ENCODE measurements around the gene PLEKHA7.
"Not testable (repeated sequence)": the region's sequence is repeated elsewhere in the genome, so short reads cannot be mapped to it uniquely, and the experiment has no call there.

Gene PLEKHA7

DNA sequence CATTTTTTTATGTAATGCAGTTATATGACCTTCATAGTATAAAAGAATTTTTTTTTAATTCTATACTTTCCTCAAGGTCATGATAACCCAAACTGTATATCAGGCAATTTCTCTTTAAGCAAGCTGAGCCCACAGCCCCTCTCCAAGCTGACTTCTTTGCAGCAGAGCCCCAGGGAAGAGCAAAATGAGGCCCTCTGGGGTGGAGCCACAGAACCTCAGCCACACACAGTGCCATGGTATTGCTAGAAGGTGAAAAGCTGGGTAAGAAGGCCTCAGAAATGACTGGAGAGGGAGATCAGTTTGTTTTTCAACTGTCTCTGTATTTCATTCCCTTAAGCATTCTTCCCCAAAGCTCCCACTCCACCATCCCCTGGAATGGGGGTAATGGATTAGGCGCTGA is 108.8 kb downstream of the PLEKHA7 start:
- DNase-seq, result no peak

DNA sequence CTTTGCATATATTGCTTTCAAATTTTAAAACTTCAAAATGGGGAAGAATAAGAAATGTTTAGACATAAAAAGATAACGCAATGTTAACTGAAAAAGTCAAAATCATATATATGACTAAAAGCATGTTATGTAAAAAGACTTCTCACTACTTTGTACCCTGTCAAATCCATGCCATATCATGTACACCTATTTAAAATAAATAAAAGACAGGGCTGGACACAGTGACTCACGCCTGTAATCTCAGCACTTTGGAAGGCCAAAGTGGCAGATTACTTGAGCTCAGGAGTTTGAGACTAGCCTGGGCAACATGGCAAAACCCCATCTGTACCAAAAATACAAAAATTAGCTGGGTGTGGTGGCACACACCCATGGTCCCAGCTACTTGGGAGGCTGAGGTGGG is 109.5 kb downstream of the PLEKHA7 start:
- DNase-seq, result not testable (repeated sequence)

DNA sequence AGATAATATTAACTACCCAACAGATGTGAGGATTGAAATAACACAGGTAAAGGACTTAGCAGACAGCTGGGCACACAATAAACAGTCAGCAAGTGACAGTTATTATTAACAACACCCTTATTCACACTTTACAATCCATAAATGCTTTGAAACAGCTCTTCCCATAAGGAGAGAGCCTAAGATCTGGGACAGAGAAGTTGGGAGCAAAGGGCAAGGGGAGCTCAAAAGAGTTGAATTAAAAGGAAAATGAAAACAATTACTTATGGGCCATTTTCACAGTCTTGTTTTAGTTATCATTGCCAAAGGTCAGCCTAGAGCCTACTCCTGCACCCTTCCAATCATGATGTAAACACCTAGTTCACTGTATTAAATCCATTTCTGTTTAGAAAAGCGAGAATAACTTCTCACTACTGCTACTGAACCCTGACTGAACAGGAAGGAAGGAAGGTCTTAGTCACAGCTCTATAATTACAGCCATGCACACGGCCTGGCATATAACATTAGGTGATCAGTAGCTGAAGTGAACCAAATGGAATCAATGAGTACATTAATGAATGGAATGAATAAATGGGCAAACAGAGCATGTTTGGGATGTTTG is 111.3 kb downstream of the PLEKHA7 start:
- no peak for DNase-seq

DNA sequence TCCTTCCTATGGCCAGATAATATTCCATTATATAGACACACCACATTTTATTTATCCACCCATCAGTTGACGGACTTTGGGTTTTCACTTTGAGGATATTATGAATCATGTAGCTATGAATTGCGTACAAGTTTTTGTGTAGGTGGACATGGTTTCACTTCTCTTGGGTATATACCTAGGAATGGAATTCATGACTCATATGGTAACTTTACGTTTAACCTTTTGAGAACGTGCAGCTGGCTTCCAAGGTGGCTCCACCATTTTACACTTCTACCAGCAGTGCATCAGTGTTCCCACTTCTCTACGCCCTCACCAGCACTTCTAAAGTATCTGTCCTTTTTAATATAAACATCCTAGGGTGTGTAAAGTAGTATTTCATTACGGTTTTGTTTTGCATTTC is 112.0 kb downstream of the PLEKHA7 start:
- DNase-seq, result no peak

DNA sequence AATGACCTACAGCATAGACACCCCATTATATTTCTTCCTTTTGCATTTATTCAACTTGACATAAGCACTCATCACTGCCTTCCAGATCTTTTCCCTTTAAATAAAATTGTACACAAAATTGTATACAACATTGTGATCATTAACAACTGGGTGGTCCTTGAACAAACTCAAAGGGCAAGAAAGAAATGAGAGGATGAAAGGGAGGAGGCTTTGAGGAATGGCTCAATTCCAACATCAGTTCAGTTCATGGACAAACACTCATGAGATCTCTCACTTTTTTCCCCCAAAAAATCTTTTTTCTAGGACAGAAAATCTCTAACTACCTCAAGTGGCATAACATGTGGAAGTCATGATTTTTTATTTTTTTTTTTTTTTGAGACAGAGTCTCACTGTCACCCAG is 113.7 kb downstream of the PLEKHA7 start:
- no peak for DNase-seq

DNA sequence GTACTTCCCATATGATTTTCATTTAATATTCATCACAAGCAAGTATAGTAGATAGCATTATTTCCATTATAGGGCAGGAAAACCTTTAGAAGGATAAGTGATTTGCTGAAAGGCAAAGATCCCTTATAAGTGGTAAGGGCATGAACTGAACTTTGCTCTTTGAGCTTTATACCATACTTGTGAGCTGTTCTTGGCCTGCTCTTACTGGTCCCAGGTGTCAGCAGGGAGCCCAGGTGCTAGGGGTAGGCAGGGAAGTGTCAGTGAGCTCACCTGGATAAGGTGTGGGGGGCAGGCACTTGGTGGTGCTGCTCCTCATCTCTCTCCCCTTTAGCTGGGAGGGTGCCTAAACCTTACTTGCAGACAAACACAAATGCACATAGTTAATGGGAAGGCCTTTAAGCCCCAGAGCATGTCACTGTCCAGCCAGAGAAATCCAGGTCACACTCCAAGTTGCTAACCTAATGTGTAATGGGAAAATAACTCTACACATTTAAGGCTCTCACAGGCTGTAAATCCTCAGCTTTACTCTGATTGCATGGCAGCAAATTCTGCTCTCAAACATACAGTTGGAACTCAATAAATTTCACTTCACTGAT is 114.4 kb downstream of the PLEKHA7 start:
- DNase-seq, result no peak

DNA sequence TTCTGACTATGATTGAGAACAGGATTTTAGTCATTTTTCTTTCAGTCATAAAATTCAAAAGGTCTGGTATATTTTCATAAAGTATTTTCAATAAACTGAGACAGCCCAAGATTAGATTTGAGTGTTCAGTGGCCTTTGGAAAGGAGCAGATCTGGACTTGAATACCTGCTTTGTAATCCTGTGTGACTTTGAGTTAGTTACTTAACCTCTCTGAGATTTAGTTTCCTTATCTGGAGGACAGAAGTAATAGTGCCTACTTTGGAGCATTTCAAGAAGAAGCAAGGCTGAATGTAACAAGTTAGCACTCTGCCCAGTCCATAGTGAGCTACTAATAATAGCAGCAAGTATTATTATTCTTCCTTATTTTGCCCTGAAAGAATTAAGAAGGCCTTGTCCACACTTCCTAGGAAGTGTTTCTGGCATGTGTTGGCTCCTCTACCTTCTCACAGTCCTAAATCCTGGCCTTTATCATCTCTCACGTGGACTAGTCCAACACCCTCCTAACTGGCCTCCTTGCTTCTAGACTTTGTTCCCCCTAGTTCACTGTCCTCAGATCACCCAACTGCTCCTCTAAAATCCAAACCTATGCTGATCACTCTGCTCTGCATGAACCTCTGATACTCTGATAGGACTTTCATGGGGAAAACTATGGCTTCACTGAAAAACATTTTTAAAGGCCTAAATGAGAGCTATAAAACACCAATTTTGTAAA is 115.8 kb downstream of the PLEKHA7 start:
- DNase-seq, result no peak

DNA sequence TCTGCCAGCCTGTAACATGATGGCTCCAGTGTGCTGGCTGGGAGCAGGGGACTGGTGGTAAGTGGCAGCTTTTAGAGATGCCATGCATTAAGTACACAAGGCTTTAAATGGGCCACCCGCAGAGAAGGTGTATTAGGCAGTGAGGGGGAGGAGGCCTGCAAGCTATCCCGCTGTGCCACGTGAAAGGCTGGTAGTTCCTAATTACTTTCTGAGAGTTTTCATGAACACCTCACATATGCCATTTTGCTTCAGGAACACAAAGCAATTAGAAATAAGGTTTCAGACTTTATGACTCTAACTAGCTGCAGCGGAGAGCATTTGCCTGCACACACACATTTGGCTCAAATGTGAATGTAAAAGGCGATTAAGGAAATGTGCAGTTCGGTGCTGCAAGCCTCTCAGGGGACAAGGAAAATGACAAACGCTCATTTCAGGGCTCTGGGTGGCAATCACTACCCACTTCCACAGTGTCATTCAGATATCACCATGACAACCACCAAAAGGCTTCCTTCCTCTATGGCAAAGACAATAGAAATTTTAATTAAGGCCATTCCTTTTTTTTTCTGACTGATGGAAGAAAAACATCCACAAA is 116.6 kb downstream of the PLEKHA7 start:
- DNase-seq, result peak; percentile 88

DNA sequence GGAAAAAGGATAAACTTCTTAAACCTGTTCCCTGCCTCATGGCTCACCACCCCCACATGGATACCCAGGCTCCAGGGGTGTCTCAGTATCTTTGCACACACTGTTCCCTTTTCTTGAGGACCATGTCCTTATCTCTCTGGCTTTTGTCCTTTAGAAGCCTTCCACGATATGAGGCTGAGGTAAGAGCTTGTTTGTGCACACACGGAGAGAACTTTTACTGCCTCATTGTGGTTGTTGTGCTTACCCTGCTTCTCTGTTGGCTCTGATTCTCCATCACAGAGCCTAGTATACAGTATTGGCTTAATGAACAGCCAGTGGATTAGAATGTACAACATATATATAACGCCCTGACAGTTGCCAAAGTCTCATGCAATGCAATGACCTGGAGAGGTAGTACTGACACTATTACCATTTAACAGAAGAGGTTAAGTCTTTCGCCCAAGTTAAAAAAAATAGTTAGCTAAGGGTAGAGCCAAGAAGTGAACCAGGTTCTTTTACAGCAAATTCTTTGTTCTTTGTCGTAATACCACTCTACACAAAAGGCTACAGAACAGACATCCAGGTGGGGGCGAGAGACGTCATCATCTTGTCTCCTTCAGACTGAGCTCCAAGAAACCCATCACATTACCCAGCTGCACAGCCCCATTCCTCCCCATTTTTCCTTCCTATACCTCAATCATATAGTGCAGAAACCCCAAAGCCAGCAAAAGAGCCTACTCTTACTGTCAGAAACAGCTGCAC is 117.3 kb downstream of the PLEKHA7 start:
- DNase-seq, result peak; percentile 24

DNA sequence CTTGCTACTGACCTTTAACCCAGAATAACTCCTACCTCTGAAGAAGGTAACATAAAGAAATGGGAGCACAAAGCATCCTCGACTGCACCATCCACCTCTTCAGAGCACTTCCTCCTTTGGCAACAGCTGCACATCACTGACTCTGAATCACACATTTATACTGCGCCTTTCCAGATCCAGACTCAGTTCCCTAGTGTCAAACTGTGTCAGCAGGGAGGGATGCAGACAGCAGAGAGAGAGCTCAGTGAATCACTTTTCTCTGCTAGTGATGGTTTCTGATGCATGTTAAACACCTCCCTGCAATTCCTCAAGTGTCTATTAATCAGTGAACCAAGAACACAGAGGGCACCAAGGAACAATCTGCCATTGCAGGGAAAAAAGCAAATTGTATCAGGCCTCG is 118.9 kb downstream of the PLEKHA7 start:
- peak; percentile 67 for DNase-seq

DNA sequence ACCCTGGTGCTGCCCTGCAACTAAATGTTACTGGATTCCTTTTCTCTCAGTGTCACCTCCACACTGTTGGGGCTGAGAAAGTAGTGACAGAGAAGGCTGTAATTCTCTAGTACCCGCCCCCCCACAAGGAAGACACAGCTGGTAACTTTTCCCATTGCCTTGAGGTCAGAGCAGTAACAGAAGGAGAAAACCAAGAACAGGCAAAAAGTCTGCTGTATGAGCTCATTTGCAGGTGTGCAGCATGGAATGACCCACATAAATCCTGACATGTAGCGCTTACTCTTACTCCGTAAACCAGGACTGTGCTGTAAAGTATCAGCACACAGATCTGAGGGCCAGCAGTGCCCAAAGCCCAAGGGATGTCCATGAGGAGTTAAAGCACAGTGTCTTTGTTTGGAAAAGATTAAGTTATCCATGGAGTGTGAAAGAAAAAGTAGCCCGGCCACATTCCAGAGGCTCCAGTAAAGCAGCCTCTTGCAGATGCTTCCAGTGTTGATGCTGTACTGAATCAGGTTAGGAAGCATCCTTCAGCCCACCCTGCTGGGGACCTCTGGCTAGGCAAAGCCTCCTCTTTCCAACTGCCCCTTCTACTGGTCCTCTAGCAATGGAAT is 120.7 kb downstream of the PLEKHA7 start:
- peak; percentile 52 for DNase-seq

DNA sequence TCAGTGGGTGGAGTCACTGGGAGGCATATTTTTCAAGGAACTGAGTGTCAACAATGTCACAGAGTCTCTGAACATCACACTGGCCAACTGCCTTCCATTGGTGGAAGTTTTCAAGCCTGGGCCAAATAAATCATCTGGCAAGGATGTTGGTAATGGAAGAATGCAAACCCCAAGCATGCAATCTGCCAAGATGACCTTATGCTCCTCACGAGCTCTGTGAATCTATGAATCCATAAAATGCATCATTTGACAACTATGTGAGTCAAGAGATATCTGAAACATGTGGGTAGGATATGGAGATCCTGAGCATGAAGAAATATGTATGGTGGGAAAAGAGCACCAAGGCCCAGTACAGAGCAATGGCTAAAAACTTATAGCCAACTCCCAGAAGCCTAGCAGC is 122.2 kb downstream of the PLEKHA7 start:
- DNase-seq, result no peak

DNA sequence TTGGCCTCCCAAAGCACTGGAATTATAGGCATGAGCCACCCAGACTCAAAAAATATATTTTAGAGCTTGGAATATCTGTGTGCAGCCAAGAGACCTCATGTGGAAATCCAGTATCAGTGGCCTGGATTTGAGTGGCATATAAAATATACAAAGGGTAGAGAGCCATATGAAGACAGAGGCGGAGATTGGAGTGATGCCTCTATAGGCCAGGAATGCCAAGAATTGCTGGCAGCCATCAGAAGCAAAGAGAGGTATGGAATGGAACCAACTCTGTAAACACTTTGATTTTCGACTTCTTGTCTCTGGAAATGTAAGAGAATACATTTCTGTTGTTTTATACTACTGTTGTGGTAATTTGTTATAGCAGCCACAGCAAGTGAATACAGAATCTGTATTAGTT is 123.0 kb downstream of the PLEKHA7 start:
- no peak for DNase-seq

DNA sequence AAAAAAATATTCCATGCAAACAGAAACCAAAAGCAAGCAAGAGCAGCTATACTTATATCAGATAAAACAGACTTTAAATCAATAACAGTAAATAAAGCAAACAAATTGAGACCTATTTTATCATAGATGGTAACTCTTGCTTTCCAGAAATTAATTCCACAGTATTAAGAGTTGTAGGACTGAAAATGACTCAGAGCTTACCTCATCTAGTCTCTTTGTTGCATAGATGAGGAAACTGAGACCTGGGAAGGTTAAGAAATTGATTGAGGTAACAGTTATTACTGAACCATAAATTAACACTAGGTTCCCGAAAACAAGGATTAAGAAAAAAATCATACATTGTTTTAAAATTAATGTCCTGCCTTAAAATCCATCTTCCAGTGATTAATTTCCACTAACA is 123.8 kb downstream of the PLEKHA7 start:
- no peak for DNase-seq

DNA sequence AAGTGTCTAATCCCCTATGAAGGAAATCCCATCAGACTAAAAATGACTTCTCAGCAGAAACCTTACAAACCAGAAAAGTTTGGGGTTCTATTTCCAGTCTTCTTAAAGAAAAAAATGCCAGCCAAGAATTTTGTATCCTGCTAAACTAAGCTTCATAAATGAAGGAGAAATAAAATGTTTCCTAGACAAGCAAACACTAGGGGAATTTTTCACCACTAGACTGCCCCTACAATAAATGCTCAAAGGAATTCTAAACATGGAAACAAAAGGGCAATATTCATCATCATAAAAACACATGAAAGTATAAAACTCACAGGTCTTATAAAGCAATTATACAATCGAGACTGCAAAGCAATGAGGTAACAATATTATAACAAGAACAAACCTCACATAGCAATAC is 124.3 kb downstream of the PLEKHA7 start:
- DNase-seq, result no peak

DNA sequence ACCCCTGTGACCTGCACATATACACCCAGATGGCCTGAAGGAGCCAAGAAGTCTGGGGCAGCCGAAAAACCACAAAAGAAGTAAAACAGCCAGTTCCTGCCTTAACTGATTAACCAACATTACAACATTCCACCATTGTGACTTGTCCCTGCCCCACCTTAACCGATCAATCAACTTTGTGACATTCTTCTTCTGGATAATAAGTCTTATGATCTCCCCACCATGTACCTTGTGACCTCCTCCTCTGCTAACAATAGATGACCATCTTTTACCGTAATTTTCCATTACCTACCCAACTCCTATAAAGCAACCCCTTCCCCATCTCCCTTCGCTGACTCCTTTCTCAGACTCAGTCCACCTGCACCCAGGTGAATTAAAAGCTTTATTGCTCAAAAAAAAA is 125.2 kb downstream of the PLEKHA7 start:
- not testable (repeated sequence) for DNase-seq

DNA sequence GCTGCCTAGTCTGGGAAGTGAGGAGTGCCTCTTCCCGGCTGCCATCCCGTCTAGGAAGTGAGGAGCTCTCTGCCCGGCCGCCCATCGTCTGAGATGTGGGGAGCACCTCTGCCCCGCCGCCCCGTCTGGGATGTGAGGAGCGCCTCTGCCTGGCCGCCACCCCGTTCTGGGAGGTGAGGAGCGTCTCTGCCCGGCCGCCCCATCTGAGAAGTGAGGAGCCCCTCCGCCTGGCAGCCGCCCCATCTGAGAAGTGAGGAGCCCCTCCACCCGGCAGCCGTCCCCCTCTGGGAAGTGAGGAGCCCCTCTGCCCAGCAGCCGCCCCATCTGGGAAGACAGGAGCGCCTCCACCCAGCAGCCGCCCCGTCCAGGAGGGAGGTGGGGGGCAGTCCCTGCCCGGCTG is 126.3 kb downstream of the PLEKHA7 start:
- not testable (repeated sequence) for DNase-seq

DNA sequence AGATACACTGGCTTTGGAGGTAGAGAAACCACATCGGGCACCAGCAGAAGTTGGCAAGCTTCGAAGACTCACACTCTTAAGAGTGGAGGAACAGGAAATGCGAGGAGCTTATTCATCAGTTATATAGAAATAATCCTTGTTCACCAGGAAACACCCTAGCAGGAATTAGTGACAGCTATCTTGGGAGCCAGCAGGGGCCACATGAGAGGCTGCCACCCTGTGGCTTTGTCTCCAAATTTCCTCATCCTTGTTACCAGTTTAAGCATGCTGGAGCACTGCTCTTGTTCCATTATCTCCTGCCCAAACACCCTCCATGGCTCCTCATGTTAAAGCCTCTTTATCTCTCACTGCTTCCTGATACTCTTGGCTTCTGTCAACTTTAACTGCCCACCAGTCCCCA is 131.0 kb downstream of the PLEKHA7 start:
- DNase-seq, result no peak

DNA sequence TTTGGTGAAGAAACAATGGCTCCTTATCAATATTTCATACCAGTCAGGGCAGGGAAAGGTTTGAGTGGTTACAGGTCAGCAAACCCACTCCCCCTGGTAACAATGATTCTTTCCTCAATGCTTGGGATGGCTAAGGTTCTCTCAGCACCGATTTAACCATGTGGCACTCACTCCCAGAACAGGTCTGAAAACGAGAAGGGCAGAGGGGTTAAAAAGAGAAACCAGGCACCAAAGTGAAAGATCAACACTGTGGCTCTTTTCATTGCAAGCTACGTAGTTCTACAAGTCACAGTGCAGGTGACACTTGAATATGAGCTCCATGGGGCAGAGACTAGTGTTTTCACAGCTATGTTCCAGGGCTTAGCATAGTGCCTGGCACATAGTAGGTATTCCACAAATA is 132.4 kb downstream of the PLEKHA7 start:
- DNase-seq, result no peak

DNA sequence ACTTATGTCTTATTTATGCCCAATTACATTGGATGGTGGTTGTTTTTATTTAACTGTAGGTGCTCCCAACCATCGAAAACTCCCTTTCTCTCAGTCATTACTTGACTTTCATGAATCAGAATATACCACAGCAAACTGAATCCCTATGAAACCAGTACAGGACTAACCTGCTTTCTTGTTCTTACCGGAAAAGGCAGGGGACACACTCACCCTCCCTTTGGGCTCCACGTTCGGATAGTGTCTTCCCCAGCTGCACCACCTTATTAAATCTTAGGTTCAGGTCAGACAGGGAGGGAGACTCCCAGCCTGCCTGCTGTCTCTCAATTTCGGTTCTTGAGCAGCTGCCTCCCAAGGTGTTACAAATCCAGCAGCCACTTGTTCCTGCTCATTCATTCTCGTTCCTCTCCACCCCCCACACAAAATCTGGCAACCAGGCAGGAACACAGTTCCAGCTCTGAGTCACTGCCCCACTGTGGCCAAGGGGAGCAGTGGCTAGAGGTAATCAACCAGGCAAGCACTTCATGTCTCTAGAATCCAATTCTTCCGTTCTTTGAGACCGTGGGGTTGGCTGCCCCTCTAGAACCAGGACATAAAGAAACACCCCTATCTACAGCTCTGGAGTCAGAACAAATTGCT is 133.0 kb downstream of the PLEKHA7 start:
- DNase-seq, result no peak

DNA sequence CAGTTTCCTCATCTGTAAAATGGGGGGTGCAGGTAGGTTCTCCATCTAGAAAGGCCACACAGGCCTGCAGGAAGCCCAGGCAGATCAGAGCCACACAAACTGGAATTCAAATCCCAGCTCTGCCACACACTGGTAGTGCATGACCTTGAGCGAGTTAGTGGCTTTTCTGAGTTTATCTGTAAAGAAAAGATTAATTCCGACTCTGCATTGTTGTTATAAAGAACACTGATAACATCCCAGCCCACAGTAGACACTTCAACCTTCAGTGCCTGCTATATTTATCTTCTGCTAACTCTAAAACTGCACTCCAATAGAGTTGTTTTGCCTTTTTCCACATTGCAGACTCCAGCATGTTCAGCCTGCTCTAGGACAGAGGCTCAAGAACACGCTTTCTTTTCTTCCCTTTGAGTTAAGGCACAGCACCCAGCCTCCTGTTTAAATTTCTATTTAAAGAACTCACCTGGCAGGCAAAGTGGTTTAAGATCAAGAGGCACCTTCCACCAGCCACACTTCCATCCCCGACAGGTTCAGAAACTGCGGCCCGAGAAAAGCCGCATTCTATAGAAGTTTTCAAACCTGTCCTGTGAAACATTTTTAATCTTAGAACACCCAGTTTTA is 133.9 kb downstream of the PLEKHA7 start:
- no peak for DNase-seq

DNA sequence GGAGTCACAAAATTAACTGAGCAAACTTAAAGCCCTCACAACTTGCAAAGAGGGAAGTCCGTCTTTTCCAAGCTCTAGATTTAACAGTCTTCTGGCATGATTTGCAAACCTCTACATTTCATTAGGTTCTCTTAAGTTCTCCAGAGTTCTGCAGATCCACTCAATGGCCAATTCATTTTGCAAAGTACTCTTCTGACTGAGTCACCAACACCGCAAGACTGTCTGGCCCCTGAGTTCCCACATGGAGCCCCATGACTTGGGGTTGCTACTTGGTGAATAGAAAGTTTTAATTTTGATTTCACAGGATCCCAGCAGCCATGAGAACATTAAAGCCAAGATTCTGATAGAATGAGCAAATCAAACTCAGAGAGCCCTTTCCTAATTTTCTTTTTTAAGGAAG is 134.5 kb downstream of the PLEKHA7 start:
- DNase-seq, result no peak

Data from eye (tissue), 1 donor.